ENCODE results near the gene MCM5.

DNA sequence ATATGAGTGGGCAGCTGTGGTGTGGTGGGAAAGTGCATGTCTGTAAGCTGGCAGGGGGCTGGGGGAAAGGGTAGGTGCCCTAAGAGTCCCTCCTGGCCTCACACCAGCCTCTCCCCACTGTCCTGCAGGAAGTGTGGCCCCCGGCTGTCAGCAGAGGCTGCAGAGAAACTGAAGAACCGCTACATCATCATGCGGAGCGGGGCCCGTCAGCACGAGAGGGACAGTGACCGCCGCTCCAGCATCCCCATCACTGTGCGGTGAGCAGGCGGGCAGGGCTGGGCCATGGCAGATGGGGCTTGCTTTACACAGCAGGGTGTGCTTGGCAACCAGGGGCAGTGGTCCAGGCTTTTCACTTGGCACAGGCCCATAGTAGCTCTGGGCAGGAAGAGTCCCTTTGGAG is 19.8 kb downstream of the MCM5 start:
- TF ChIP-seq, protein P1, sequence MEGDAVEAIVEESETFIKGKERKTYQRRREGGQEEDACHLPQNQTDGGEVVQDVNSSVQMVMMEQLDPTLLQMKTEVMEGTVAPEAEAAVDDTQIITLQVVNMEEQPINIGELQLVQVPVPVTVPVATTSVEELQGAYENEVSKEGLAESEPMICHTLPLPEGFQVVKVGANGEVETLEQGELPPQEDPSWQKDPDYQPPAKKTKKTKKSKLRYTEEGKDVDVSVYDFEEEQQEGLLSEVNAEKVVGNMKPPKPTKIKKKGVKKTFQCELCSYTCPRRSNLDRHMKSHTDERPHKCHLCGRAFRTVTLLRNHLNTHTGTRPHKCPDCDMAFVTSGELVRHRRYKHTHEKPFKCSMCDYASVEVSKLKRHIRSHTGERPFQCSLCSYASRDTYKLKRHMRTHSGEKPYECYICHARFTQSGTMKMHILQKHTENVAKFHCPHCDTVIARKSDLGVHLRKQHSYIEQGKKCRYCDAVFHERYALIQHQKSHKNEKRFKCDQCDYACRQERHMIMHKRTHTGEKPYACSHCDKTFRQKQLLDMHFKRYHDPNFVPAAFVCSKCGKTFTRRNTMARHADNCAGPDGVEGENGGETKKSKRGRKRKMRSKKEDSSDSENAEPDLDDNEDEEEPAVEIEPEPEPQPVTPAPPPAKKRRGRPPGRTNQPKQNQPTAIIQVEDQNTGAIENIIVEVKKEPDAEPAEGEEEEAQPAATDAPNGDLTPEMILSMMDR (IDR thresholded peaks at IDR 0.05; ENCODE audit: low read length), result no peak
- TF ChIP-seq EZH2 (optimal IDR thresholded peaks at IDR 0.05; ENCODE audit: low read depth, low read length), result no peak
